Measurements from ENCODE around the gene MIA.
"Not testable (repeated sequence)": the region's sequence is repeated elsewhere in the genome, so short reads cannot be mapped to it uniquely, and the experiment has no call there.

The MIA gene

GRCh38 chr19:40825460-40826095 is 50.3 kb downstream of the MIA start:
- not testable (repeated sequence) for DNase-seq

- not testable (repeated sequence) for DNase-seq
Observed at GRCh38 chr19:40826312-40826698, 51.0 kb downstream of the MIA start.

- not testable (repeated sequence) for DNase-seq
Observed at GRCh38 chr19:40826699-40827385, 51.5 kb downstream of the MIA start.
